Measurements from ENCODE around the gene SHH. TPM values are rescaled to one million over a fixed set of nuclear protein-coding genes. Genes with fewer than 3 reads are reported as not detected.
A peak's percentile ranks its signal among the peaks of the same experiment; 100 is the strongest.
"Not testable (repeated sequence)": the region's sequence is repeated elsewhere in the genome, so short reads cannot be mapped to it uniquely, and the experiment has no call there.

Gene SHH
- total and polyA plus RNA-seq, 2 of the 4 experiments (the other 2 are of a cell fraction): under 0.01 to 0.03 TPM

DNA sequence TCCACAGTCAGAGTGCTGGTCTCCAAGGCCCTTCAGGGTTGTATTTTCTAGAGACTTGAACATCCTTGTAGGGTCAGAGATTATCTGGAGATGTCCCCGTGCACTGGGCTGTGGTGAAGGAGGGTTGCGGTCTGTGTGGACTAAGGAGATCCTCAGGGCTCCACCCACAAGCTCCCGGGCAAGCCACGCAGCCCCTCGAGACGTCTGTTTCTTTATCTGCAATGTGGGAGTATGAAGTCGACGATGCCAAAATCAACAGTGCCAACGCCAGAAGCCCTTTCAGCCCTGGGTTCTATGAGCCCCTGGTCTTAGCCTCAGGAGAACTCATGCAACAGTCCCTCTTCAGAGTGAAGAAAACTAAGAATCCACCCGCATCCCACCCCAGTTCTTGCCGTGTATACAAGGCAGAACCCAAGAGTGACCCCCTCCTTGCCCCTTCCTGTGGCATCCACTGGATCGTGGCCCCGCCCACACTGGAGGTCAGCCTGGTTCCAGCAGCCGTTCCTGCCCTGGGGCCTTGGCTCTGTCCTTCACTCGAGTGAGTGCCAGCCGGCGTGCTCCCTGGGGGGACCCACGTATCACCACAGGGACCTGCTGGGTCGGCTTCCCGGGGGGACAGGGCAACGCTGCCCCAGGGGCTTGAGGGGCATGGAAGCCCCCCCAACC is 6.0 kb upstream of the SHH start:
- Histone ChIP-seq H3K23ac (ENCODE audit: low read depth, low read length) (no peak overlapping the region), H2AK5ac (ENCODE audit: low read depth, low read length) (no peak overlapping the region), H4K20me1 (ENCODE audit: insufficient read depth, low read length) (no peaks in the 10 kb centered on the region; the same call in 1 of the 2 replicates), H3K36me3 (ENCODE audit: control insufficient read depth, insufficient read depth, low read length) (no peaks in the 10 kb centered on the region), H2AFZ (replicated peaks; ENCODE audit: low read length, poor library complexity) (peak overlapping the region; percentile 15), H4K91ac (ENCODE audit: insufficient read depth, low read depth, low read length) (no peak overlapping the region), H3K18ac (ENCODE audit: low read depth, low read length) (no peak overlapping the region), H3K4me3 (ENCODE audit: insufficient read depth, low read depth, low read length) (no peak overlapping the region), H3K56ac (ENCODE audit: extremely low read depth, insufficient read depth, low read length) (no peak overlapping the region), H3K9me1 (ENCODE audit: insufficient read depth, low read length) (no peaks in the 10 kb centered on the region), H3K4me2 (ENCODE audit: low read depth, low read length) (no peak overlapping the region), H3K27ac (ENCODE audit: insufficient read depth, low read length) (no peak overlapping the region), H4K5ac (ENCODE audit: low read depth, low read length) (no peak overlapping the region), H3K27me3 (ENCODE audit: control insufficient read depth, insufficient read depth, low read length) (peaks cover 15% of the 10 kb centered on the region), H2BK120ac (ENCODE audit: low read depth, low read length) (no peak overlapping the region), H2BK15ac (ENCODE audit: low read depth, low read length) (no peak overlapping the region), H2BK20ac (ENCODE audit: low read depth, low read length) (no peak overlapping the region), H2AK9ac (replicated peaks; ENCODE audit: low read depth, low read length, poor library complexity) (no peak overlapping the region), H3K79me1 (ENCODE audit: low read depth in 1 of 2, low read length in 2 of 2) (no peaks in the 10 kb centered on the region), H4K8ac (ENCODE audit: low read depth in 2 of 2, low read length in 2 of 2) (no peak overlapping the region), H3K4ac (ENCODE audit: low read depth, low read length) (no peak overlapping the region), H3K4me1 (ENCODE audit: control insufficient read depth, insufficient read depth, low read length) (no peaks in the 10 kb centered on the region), H3K9ac (ENCODE audit: low read depth, low read length) (no peak overlapping the region), H3K9me3 (ENCODE audit: control insufficient read depth, insufficient read depth, low read length) (no peaks in the 10 kb centered on the region), H2BK5ac (ENCODE audit: low read depth, low read length, poor library complexity, severe bottlenecking) (no peak overlapping the region), H3K14ac (replicated peaks; ENCODE audit: low read depth, low read length) (no peak overlapping the region)
- dilution Hi-C loops (cut with HindIII; ENCODE audit: low sequenced_read_pairs, unreplicated experiment) (no loop called here), intact Hi-C loops (cut with micrococcal nuclease) (no loop called here), in situ Hi-C loops (cut with MboI; ENCODE audit: low sequenced_read_pairs) (loop anchor here (10.0 to 25.0 kb wide), 2 partner anchors 657 to 819 kb away; partner anchors contain the start of gene RNF32)
- BruUV-seq (replicated peaks): no TSS peak
- WGBS, 2 experiments (ENCODE audit: extremely low coverage in 2 of 2, insufficient read length in 1 of 2): 48% methylated on average over 4 of the region's 21 CpGs; no CpG with 5 or more reads in 1 of the 2 experiments
- no peak for ATAC-seq (ENCODE audit: low read depth)
- DNase-seq: no peak
- POLR2A ChIA-PET (ENCODE audit: unreplicated experiment): no interaction called here
- CTCF ChIA-PET: interaction anchor here (0.7 to 1.0 kb wide), 2 partner anchors 685 to 703 kb away, joined by 3 read pairs; no protein-coding TSS in a partner anchor
- TF ChIP-seq, protein P1, sequence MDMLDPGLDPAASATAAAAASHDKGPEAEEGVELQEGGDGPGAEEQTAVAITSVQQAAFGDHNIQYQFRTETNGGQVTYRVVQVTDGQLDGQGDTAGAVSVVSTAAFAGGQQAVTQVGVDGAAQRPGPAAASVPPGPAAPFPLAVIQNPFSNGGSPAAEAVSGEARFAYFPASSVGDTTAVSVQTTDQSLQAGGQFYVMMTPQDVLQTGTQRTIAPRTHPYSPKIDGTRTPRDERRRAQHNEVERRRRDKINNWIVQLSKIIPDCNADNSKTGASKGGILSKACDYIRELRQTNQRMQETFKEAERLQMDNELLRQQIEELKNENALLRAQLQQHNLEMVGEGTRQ (IDR thresholded peaks at IDR 0.05; ENCODE audit: low read depth, low read length): no peak
- TF ChIP-seq CHD1 (IDR thresholded peaks at IDR 0.05; ENCODE audit: low read depth, low read length) (no peak), CEBPB (IDR thresholded peaks at IDR 0.05; ENCODE audit: low read depth, low read length) (no peak)

DNA sequence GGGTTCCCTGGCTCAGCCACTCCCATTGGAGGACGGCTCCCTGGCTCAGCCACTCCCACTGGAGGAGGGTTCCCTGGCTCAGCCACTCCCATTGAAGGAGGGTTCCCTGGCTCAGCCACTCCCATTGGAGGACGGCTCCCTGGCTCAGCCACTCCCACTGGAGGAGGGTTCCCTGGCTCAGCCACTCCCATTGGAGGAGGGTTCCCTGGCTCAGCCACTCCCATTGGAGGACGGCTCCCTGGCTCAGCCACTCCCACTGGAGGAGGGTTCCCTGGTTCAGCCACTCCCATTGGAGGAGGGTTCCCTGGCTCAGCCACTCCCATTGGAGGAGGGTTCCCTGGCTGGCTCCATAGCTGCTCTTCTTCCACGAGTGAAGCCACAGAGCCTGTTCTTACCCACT is 5.3 kb upstream of the SHH start:
- WGBS, 2 experiments (ENCODE audit: extremely low coverage in 2 of 2, insufficient read length in 1 of 2): no CpG with 5 or more reads among the region's 4 CpGs
- peaks cover 23% of the 10 kb centered on the region for H3K27me3 ChIP-seq (ENCODE audit: control insufficient read depth, insufficient read depth, low read length)
- H3K79me1 ChIP-seq (ENCODE audit: low read depth in 1 of 2, low read length in 2 of 2); ATAC-seq (ENCODE audit: low read depth); H2BK120ac ChIP-seq (ENCODE audit: low read depth, low read length); H3K4me1 ChIP-seq (ENCODE audit: control insufficient read depth, insufficient read depth, low read length); H2AK9ac ChIP-seq (replicated peaks; ENCODE audit: low read depth, low read length, poor library complexity); POLR2A ChIA-PET (ENCODE audit: unreplicated experiment); H4K5ac ChIP-seq (ENCODE audit: low read depth, low read length); H3K4me3 ChIP-seq (ENCODE audit: insufficient read depth, low read depth, low read length); H3K18ac ChIP-seq (ENCODE audit: low read depth, low read length); BruUV-seq (replicated peaks); dilution Hi-C loops (cut with HindIII; ENCODE audit: low sequenced_read_pairs, unreplicated experiment); intact Hi-C loops (cut with micrococcal nuclease); H2AFZ ChIP-seq (replicated peaks; ENCODE audit: low read length, poor library complexity); H3K14ac ChIP-seq (replicated peaks; ENCODE audit: low read depth, low read length); H2AK5ac ChIP-seq (ENCODE audit: low read depth, low read length); H3K9me1 ChIP-seq (ENCODE audit: insufficient read depth, low read length); H3K56ac ChIP-seq (ENCODE audit: extremely low read depth, insufficient read depth, low read length); H3K4me2 ChIP-seq (ENCODE audit: low read depth, low read length); H2BK5ac ChIP-seq (ENCODE audit: low read depth, low read length, poor library complexity, severe bottlenecking); H4K8ac ChIP-seq (ENCODE audit: low read depth in 2 of 2, low read length in 2 of 2); H3K9ac ChIP-seq (ENCODE audit: low read depth, low read length); H4K20me1 ChIP-seq (ENCODE audit: insufficient read depth, low read length); H3K23ac ChIP-seq (ENCODE audit: low read depth, low read length); H3K27ac ChIP-seq (ENCODE audit: insufficient read depth, low read length); H4K91ac ChIP-seq (ENCODE audit: insufficient read depth, low read depth, low read length); H2BK20ac ChIP-seq (ENCODE audit: low read depth, low read length); DNase-seq; H3K36me3 ChIP-seq (ENCODE audit: control insufficient read depth, insufficient read depth, low read length); H2BK15ac ChIP-seq (ENCODE audit: low read depth, low read length); H3K9me3 ChIP-seq (ENCODE audit: control insufficient read depth, insufficient read depth, low read length); H3K4ac ChIP-seq (ENCODE audit: low read depth, low read length): not testable (repeated sequence)
- in situ Hi-C loops (cut with MboI; ENCODE audit: low sequenced_read_pairs): loop anchor here (10.0 to 25.0 kb wide), 2 partner anchors 657 to 820 kb away; partner anchors contain the start of gene RNF32
- CTCF ChIA-PET: interaction anchor here (0.6 to 1.0 kb wide), 3 partner anchors 648 to 704 kb away, joined by 3 read pairs; no protein-coding TSS in a partner anchor
